SK-N-MC (cell line): ENCODE data around the gene MAPRE3.
"Not testable (repeated sequence)": the region's sequence is repeated elsewhere in the genome, so short reads cannot be mapped to it uniquely, and the experiment has no call there.

Experiments used
- DNase-seq: peaks from one replicate; pipeline ENCODE4 v3.0.0-alpha.2; 2011; ENCODE audit warnings: low read depth, low spot score
- H3K27ac ChIP-seq: fragments of 200-600 bp; sonication (generic); 2 replicates; pipeline ENCODE4 v1.5.1; 2016; ENCODE audit warnings: mixed run types
- H3K36me3 ChIP-seq: fragments of 200-600 bp; sonication (generic); 2 replicates; pipeline ENCODE4 v1.6.1; 2017; ENCODE audit warnings: antibody characterized with exemption, low read length, mixed read lengths; ENCODE audit not compliant: insufficient read depth
- H3K4me3 ChIP-seq: fragments of 200-600 bp; sonication (generic); 2 replicates; pipeline ENCODE4 v1.5.1; 2016
- H3K9ac ChIP-seq: fragments of 200-600 bp; sonication (generic); 2 replicates; pipeline ENCODE4 v1.8.0; 2017; ENCODE audit warnings: mixed run types, mixed read lengths; ENCODE audit not compliant: insufficient read length
- H3K9me3 ChIP-seq: fragments of 200-600 bp; sonication (generic); 2 replicates; pipeline ENCODE4 v1.6.1; 2017; ENCODE audit warnings: low read depth, mild to moderate bottlenecking, antibody characterized with exemption, low read length, moderate library complexity, mixed read lengths
- EZH2 ChIP-seq: fragments of 200-600 bp; sonication (generic); IDR thresholded peaks from one replicate; pipeline ENCODE4 v1.6.1; 2017; ENCODE audit warnings: antibody characterized with exemption
- FOXP2 ChIP-seq: optimal IDR thresholded peaks from 2 replicates; pipeline ENCODE3; 2011; ENCODE audit warnings: mild to moderate bottlenecking, moderate library complexity; ENCODE audit not compliant: insufficient read depth; ENCODE audit errors: extremely low read length, control extremely low read depth
- POLR2AphosphoS5 ChIP-seq: IDR thresholded peaks from 2 replicates; pipeline ENCODE4 v1.6.1; 2012; ENCODE audit warnings: mild to moderate bottlenecking, low read depth, low read length, borderline replicate concordance

Gene MAPRE3

GRCh38 chr2:26970244-26970927, at the start of gene MAPRE3:
Gene MAPRE3 (plus strand): TSS chr2:26970637. CDS start chr2:27022219, 51,582 bp downstream.
- H3K9ac ChIP-seq: no peak within 1 kb of the TSS
- no peaks in the 10 kb centered on the region for H3K36me3 ChIP-seq
- no peak for DNase-seq
- H3K9me3 ChIP-seq: no peaks in the 10 kb centered on the region
- peak within 1 kb of the TSS; percentile 86 for H3K4me3 ChIP-seq
- no peak within 1 kb of the TSS for H3K27ac ChIP-seq
- TF ChIP-seq EZH2 (no peak), POLR2AphosphoS5 (no peak), FOXP2 (no peak)

- TF ChIP-seq FOXP2 (no peak), EZH2 (no peak), POLR2AphosphoS5 (no peak)
- Histone ChIP-seq H3K36me3 (peaks cover 26% of the 10 kb centered on the region; the same call in 1 of the 2 replicates), H3K9ac (no peak overlapping the region), H3K9me3 (no peaks in the 10 kb centered on the region), H3K27ac (no peak overlapping the region), H3K4me3 (no peak overlapping the region)
- DNase-seq: no peak
Measured at GRCh38 chr2:26921323-26921722, 49.1 kb upstream of the MAPRE3 start.

GRCh38 chr2:26922405-26923188, 47.8 kb upstream of the MAPRE3 start:
- Histone ChIP-seq H3K9me3 (no peaks in the 10 kb centered on the region), H3K36me3 (peaks cover 34% of the 10 kb centered on the region; the same call in 1 of the 2 replicates), H3K4me3 (0 out of 2 replicates have a peak overlapping the region, but pooled peaks have one; percentile 15), H3K27ac (0 out of 2 replicates have a peak overlapping the region, but pooled peaks have one; percentile 30), H3K9ac (no peak overlapping the region)
- DNase-seq: no peak
- TF ChIP-seq EZH2 (no peak), POLR2AphosphoS5 (no peak), FOXP2 (no peak)

- not testable (repeated sequence) for H3K27ac ChIP-seq, H3K9me3 ChIP-seq, DNase-seq, H3K4me3 ChIP-seq, H3K9ac ChIP-seq
- H3K36me3 ChIP-seq: peaks cover 38% of the 10 kb centered on the region; the same call in 1 of the 2 replicates
Measured at GRCh38 chr2:26923189-26923466, 47.3 kb upstream of the MAPRE3 start.

- Histone ChIP-seq H3K9me3 (no peaks in the 10 kb centered on the region), H3K9ac (no peak overlapping the region), H3K36me3 (peaks cover 35% of the 10 kb centered on the region; the same call in 1 of the 2 replicates), H3K4me3 (no peak overlapping the region), H3K27ac (no peak overlapping the region)
- DNase-seq: no peak
- no peak for TF ChIP-seq EZH2
Measured at GRCh38 chr2:26924731-26925099, 45.7 kb upstream of the MAPRE3 start.

GRCh38 chr2:26925100-26925791, 45.2 kb upstream of the MAPRE3 start:
- H3K9me3 ChIP-seq: no peaks in the 10 kb centered on the region
- H3K36me3 ChIP-seq: peaks cover 38% of the 10 kb centered on the region; the same call in 1 of the 2 replicates
- H3K4me3 ChIP-seq: no peak overlapping the region
- no peak for DNase-seq
- H3K9ac ChIP-seq: peak overlapping the region; percentile 41
- peak overlapping the region; percentile 57 for H3K27ac ChIP-seq
- no peak for TF ChIP-seq POLR2AphosphoS5
- no peak for TF ChIP-seq EZH2
- no peak for TF ChIP-seq FOXP2

GRCh38 chr2:26927221-26927620, 43.2 kb upstream of the MAPRE3 start:
- no peak overlapping the region for H3K27ac ChIP-seq
- TF ChIP-seq POLR2AphosphoS5: no peak
- TF ChIP-seq FOXP2: no peak
- no peak for TF ChIP-seq EZH2
- no peak overlapping the region for H3K9ac ChIP-seq
- H3K9me3 ChIP-seq: no peaks in the 10 kb centered on the region
- no peak for DNase-seq
- peaks cover 42% of the 10 kb centered on the region; the same call in 1 of the 2 replicates for H3K36me3 ChIP-seq
- H3K4me3 ChIP-seq: no peak overlapping the region

GRCh38 chr2:26932974-26933373, 37.5 kb upstream of the MAPRE3 start:
- TF ChIP-seq POLR2AphosphoS5: no peak
- no peak for TF ChIP-seq FOXP2
- no peak for TF ChIP-seq EZH2
- DNase-seq: no peak
- Histone ChIP-seq H3K36me3 (peaks cover 45% of the 10 kb centered on the region; the same call in 1 of the 2 replicates), H3K9me3 (no peaks in the 10 kb centered on the region), H3K9ac (no peak overlapping the region), H3K4me3 (no peak overlapping the region), H3K27ac (no peak overlapping the region)
